ENCODE results near the gene UBE3B.

Gene UBE3B

GRCh38 chr12:109540526-109541412, 63.3 kb downstream of the UBE3B start:
- Histone ChIP-seq H3K27me3 (ENCODE audit: control insufficient read depth, insufficient read depth, low read length) (no peaks in the 10 kb centered on the region), H3K9ac (ENCODE audit: low read depth, low read length) (no peak overlapping the region), H3K9me3 (ENCODE audit: control insufficient read depth, insufficient read depth, low read length) (no peaks in the 10 kb centered on the region), H3K4me1 (ENCODE audit: control insufficient read depth, insufficient read depth, low read length) (no peaks in the 10 kb centered on the region), H3K4me3 (ENCODE audit: low read depth, low read length) (no peak overlapping the region), H3K36me3 (ENCODE audit: control insufficient read depth, insufficient read depth, low read length) (no peaks in the 10 kb centered on the region)

DNA sequence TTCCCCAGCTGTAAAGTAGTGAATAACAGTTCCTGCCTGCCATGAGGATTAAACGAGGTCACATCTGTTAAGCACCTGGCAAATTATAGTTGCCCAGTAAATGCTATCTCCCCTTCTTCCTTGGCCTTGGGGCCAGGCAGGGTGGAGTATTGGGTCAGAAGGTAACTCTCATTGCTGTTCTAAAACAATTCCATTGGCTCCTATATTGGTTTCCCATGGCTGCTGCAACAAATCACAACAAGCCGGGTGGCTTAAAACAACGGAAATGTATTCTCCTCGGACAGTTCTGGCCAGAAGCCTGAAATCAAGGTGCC, 63.9 kb downstream of the UBE3B start:
- Histone ChIP-seq H3K4me1 (ENCODE audit: control insufficient read depth, insufficient read depth, low read length) (no peaks in the 10 kb centered on the region), H3K4me3 (ENCODE audit: low read depth, low read length) (no peak overlapping the region), H3K27me3 (ENCODE audit: control insufficient read depth, insufficient read depth, low read length) (no peaks in the 10 kb centered on the region), H3K36me3 (ENCODE audit: control insufficient read depth, insufficient read depth, low read length) (no peaks in the 10 kb centered on the region), H3K9me3 (ENCODE audit: control insufficient read depth, insufficient read depth, low read length) (no peaks in the 10 kb centered on the region), H3K9ac (ENCODE audit: low read depth, low read length) (no peak overlapping the region)

DNA sequence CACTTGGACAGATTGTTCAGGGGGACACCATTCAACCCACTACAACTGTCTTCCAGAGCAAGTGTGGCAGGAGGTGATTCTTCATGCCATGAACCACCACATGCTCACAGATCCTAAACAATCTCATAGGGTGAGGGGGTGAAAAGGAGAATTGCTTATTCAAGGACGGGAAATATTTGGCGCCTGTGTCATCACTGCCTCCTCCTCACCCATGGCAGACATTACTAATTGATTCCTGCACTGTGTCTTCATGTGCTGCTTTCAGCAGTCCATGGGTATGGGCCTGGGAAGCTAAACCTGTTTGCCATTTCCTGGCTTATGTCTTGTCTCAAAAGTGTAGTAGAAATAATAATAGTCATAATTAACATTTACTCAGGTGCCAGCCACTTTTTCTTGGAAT, 64.6 kb downstream of the UBE3B start:
- Histone ChIP-seq H3K9me3 (ENCODE audit: control insufficient read depth, insufficient read depth, low read length) (no peaks in the 10 kb centered on the region), H3K4me3 (ENCODE audit: low read depth, low read length) (no peak overlapping the region), H3K4me1 (ENCODE audit: control insufficient read depth, insufficient read depth, low read length) (no peaks in the 10 kb centered on the region), H3K27me3 (ENCODE audit: control insufficient read depth, insufficient read depth, low read length) (no peaks in the 10 kb centered on the region), H3K9ac (ENCODE audit: low read depth, low read length) (no peak overlapping the region), H3K36me3 (ENCODE audit: control insufficient read depth, insufficient read depth, low read length) (no peaks in the 10 kb centered on the region)

DNA sequence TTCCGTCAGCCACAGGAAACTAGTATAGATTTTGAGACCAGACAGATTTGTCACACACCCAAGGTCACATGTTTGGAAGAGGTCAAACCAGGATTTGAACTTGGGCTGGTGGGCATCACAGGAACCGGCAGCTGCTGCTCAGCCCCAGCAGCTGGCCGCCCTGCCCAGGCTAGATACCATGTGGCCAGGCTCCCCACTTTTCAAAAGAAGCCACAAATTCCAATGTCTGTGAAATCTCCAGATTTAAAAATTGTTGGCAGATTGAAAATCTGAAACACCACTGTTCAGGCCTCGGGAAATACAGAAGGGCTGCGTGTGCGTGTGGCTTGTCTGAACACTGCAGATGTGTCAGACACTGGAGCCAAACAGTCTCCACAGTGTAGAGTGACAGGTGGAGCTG, 65.4 kb downstream of the UBE3B start:
- Histone ChIP-seq H3K36me3 (ENCODE audit: control insufficient read depth, insufficient read depth, low read length) (no peaks in the 10 kb centered on the region), H3K27me3 (ENCODE audit: control insufficient read depth, insufficient read depth, low read length) (no peaks in the 10 kb centered on the region), H3K9ac (ENCODE audit: low read depth, low read length) (no peak overlapping the region), H3K4me1 (ENCODE audit: control insufficient read depth, insufficient read depth, low read length) (no peaks in the 10 kb centered on the region), H3K4me3 (ENCODE audit: low read depth, low read length) (no peak overlapping the region), H3K9me3 (ENCODE audit: control insufficient read depth, insufficient read depth, low read length) (no peaks in the 10 kb centered on the region)

- Histone ChIP-seq H3K4me1 (ENCODE audit: control insufficient read depth, insufficient read depth, low read length) (no peaks in the 10 kb centered on the region), H3K4me3 (ENCODE audit: low read depth, low read length) (no peak overlapping the region), H3K9ac (ENCODE audit: low read depth, low read length) (no peak overlapping the region), H3K36me3 (ENCODE audit: control insufficient read depth, insufficient read depth, low read length) (no peaks in the 10 kb centered on the region), H3K9me3 (ENCODE audit: control insufficient read depth, insufficient read depth, low read length) (no peaks in the 10 kb centered on the region), H3K27me3 (ENCODE audit: control insufficient read depth, insufficient read depth, low read length) (peaks cover 2% of the 10 kb centered on the region)
Observed at GRCh38 chr12:109544955-109545531, 67.6 kb downstream of the UBE3B start.

DNA sequence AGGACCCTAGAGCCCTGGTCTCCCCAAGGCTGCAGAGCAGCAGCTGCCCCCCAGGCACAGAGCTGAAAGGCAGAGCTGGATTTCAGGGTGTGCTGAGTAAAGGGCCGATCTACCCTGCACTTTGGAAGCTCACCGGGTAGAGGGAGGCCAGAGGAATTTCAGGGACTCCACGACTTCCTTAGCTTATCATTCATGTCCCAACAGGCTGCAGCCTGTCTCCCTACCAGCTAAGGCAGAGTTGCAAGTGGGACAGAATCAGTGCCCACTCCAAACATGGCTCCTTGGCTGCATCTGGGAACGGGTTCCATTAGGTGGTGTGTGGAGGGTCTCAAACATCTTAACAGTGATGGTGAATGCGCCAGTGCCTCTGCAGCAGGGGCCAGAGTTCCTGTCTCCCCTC, 68.4 kb downstream of the UBE3B start:
- Histone ChIP-seq H3K27me3 (ENCODE audit: control insufficient read depth, insufficient read depth, low read length) (peaks cover 2% of the 10 kb centered on the region), H3K4me1 (ENCODE audit: control insufficient read depth, insufficient read depth, low read length) (no peaks in the 10 kb centered on the region), H3K36me3 (ENCODE audit: control insufficient read depth, insufficient read depth, low read length) (no peaks in the 10 kb centered on the region), H3K9me3 (ENCODE audit: control insufficient read depth, insufficient read depth, low read length) (no peaks in the 10 kb centered on the region), H3K9ac (ENCODE audit: low read depth, low read length) (no peak overlapping the region), H3K4me3 (ENCODE audit: low read depth, low read length) (no peak overlapping the region)

DNA sequence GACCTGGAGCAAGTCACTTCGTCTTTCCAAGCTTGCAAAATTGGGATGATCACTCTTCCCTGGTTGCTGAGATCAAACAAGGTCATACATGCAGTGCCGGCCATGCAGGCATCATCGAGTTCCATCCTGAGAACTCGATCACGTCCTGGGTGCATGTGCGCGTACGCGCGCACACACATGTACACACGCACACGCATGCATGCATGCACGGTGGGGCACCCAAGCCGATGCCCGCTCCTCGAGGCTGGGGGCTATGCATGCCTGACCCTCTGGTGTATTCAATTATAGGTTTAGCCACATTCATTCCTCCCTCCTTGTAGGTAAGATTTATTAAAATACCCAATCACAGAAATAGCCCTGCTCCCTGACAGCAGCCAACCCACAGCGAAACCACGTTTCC, 69.9 kb downstream of the UBE3B start:
- Histone ChIP-seq H3K27me3 (ENCODE audit: control insufficient read depth, insufficient read depth, low read length) (peaks cover 2% of the 10 kb centered on the region), H3K36me3 (ENCODE audit: control insufficient read depth, insufficient read depth, low read length) (no peaks in the 10 kb centered on the region), H3K4me1 (ENCODE audit: control insufficient read depth, insufficient read depth, low read length) (no peaks in the 10 kb centered on the region)

GRCh38 chr12:109548258-109548657, 70.8 kb downstream of the UBE3B start:
- Histone ChIP-seq H3K27me3 (ENCODE audit: control insufficient read depth, insufficient read depth, low read length) (peaks cover 2% of the 10 kb centered on the region), H3K4me3 (ENCODE audit: low read depth, low read length) (no peak overlapping the region), H3K36me3 (ENCODE audit: control insufficient read depth, insufficient read depth, low read length) (no peaks in the 10 kb centered on the region), H3K9me3 (ENCODE audit: control insufficient read depth, insufficient read depth, low read length) (no peaks in the 10 kb centered on the region), H3K4me1 (ENCODE audit: control insufficient read depth, insufficient read depth, low read length) (no peaks in the 10 kb centered on the region), H3K9ac (ENCODE audit: low read depth, low read length) (no peak overlapping the region)

More for the DNA sequence above, 69.9 kb downstream of the UBE3B start:
- Histone ChIP-seq H3K9me3 (ENCODE audit: control insufficient read depth, insufficient read depth, low read length) (no peaks in the 10 kb centered on the region), H3K4me3 (ENCODE audit: low read depth, low read length) (no peak overlapping the region), H3K9ac (ENCODE audit: low read depth, low read length) (peak overlapping the region; percentile 18)

GRCh38 chr12:109549613-109550270, 72.3 kb downstream of the UBE3B start:
- H3K9me3 ChIP-seq (ENCODE audit: control insufficient read depth, insufficient read depth, low read length) = no peaks in the 10 kb centered on the region
- H3K36me3 ChIP-seq (ENCODE audit: control insufficient read depth, insufficient read depth, low read length) = no peaks in the 10 kb centered on the region
- no peak overlapping the region for H3K9ac ChIP-seq (ENCODE audit: low read depth, low read length)
- no peak overlapping the region for H3K4me3 ChIP-seq (ENCODE audit: low read depth, low read length)
- peaks cover 2% of the 10 kb centered on the region for H3K27me3 ChIP-seq (ENCODE audit: control insufficient read depth, insufficient read depth, low read length)
- no peaks in the 10 kb centered on the region for H3K4me1 ChIP-seq (ENCODE audit: control insufficient read depth, insufficient read depth, low read length)

- H3K4me3 ChIP-seq (ENCODE audit: low read depth, low read length) = no peak overlapping the region
- no peaks in the 10 kb centered on the region for H3K36me3 ChIP-seq (ENCODE audit: control insufficient read depth, insufficient read depth, low read length)
- no peaks in the 10 kb centered on the region for H3K4me1 ChIP-seq (ENCODE audit: control insufficient read depth, insufficient read depth, low read length)
- H3K27me3 ChIP-seq (ENCODE audit: control insufficient read depth, insufficient read depth, low read length) = peaks cover 2% of the 10 kb centered on the region
- H3K9me3 ChIP-seq (ENCODE audit: control insufficient read depth, insufficient read depth, low read length) = no peaks in the 10 kb centered on the region
- H3K9ac ChIP-seq (ENCODE audit: low read depth, low read length) = no peak overlapping the region
Observed at GRCh38 chr12:109550281-109550680, 72.8 kb downstream of the UBE3B start.

GRCh38 chr12:109551108-109551507, 73.7 kb downstream of the UBE3B start:
- no peaks in the 10 kb centered on the region for H3K36me3 ChIP-seq (ENCODE audit: control insufficient read depth, insufficient read depth, low read length)
- no peak overlapping the region for H3K9ac ChIP-seq (ENCODE audit: low read depth, low read length)
- peaks cover 2% of the 10 kb centered on the region for H3K27me3 ChIP-seq (ENCODE audit: control insufficient read depth, insufficient read depth, low read length)
- H3K4me1 ChIP-seq (ENCODE audit: control insufficient read depth, insufficient read depth, low read length) = no peaks in the 10 kb centered on the region
- H3K9me3 ChIP-seq (ENCODE audit: control insufficient read depth, insufficient read depth, low read length) = no peaks in the 10 kb centered on the region
- H3K4me3 ChIP-seq (ENCODE audit: low read depth, low read length) = no peak overlapping the region

- H3K27me3 ChIP-seq (ENCODE audit: control insufficient read depth, insufficient read depth, low read length) = peaks cover 2% of the 10 kb centered on the region
- H3K9ac ChIP-seq (ENCODE audit: low read depth, low read length) = no peak overlapping the region
- no peak overlapping the region for H3K4me3 ChIP-seq (ENCODE audit: low read depth, low read length)
- H3K9me3 ChIP-seq (ENCODE audit: control insufficient read depth, insufficient read depth, low read length) = no peaks in the 10 kb centered on the region
- H3K36me3 ChIP-seq (ENCODE audit: control insufficient read depth, insufficient read depth, low read length) = no peaks in the 10 kb centered on the region
- no peaks in the 10 kb centered on the region for H3K4me1 ChIP-seq (ENCODE audit: control insufficient read depth, insufficient read depth, low read length)
Observed at GRCh38 chr12:109552971-109553370, 75.5 kb downstream of the UBE3B start.
